ENCODE data around the gene EVC.
"Not testable (repeated sequence)": the region's sequence is repeated elsewhere in the genome, so short reads cannot be mapped to it uniquely, and the experiment has no call there.

Gene EVC

DNA sequence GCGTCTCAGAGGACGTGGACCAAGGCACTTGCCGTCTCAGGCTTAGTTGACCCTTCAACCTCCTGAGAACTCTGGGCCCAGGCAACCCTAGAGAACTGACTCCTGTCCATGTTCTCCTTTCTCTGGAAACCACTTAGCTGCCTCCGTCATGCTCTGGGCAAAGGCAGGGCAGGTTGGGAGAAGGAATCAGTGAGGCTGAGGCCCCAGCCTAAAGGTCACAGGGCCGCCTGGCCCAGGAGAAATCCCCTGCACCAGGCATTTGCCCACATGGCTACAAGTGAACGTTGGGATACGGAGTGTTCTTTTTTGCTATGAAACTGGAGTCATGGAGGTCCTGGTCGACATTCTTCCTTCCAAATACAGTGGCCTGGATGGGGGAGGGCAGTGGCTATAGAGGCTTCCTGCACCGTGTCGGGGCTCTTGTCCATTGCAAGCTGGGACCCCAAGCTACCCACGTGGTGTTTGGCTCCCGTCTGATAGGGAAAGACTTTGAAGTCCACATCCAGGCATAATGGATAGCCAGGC, 105.9 kb downstream of the EVC start:
- no peak for DNase-seq

DNA sequence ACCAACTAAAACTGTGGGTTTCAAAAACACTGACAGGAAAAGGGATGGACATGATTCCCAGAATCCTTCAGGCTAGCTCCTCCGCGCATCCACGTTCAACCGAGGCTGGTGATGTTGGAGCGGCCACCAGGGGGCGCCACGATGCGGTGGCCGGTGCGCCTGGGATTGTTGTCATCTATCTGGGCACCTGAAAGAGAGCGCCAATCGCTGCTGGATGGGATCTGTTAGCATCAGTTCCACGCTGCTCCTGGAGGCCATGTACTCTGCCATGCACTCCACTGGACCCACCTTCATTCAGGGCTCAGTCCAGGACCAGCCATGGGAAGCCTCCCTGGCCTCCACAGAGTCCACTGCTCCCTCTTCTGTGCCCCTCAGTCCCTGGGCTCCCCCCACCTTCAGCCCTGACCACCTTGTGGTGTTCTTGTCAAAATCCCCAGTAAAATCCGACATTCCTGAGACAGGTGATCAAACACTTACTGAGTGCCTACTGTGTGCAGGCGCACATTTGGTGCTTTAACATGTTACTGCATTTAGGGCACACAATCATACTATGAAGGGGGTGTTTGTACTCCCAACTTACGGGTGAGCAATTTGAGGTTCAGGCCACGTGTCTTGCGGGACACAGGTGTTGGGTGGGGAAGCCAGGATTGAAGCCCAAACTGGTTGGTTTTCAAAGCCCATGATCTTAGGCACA, 110.8 kb downstream of the EVC start:
- no peak for DNase-seq

GRCh38 chr4:5822619-5823018, 111.6 kb downstream of the EVC start:
- no peak for DNase-seq

- no peak for DNase-seq
Observed at GRCh38 chr4:5823542-5824211, 112.7 kb downstream of the EVC start.

DNA sequence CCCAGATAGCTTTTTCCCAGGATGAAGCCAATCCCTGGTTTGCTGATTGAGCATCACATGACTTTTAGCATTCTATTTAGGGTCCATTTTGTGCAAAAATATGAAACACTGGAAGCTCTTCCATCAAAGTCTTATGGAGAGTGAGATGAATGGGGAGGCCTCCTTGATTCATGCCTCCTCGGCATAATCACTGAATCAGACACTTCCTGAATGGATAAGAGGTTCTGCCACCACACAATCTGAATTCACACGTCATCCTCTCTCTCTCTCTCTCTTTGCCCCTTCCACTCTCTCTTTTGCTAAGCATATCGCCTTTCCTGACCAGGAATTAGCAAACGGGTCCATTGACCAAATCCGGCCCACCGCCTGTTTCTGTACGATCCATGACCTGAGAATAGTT, 113.2 kb downstream of the EVC start:
- DNase-seq, result no peak

DNA sequence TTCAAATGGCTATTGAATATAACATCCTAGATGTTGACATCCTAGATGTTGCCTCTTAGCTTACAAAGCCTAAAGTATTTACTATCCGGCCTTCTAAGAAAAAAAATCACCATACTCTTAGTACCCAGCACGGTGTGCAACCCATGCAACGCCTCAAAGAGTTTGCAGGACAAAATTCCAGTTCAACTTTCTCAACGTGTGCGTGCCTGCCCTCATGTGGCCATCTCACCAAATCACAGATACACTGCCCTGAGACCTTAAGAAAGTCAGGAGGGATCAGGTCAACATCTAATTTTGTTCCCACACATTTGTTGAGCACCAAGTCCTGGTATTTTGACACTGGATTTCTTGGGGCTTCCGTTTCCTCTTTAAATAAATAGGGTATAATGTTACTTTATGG, 113.6 kb downstream of the EVC start:
- DNase-seq, result no peak

GRCh38 chr4:5825321-5826041, 114.5 kb downstream of the EVC start:
- no peak for DNase-seq

GRCh38 chr4:5826437-5827107, 115.6 kb downstream of the EVC start:
- DNase-seq, result no peak

- DNase-seq, result no peak
Observed at GRCh38 chr4:5827108-5828004, 116.4 kb downstream of the EVC start.

GRCh38 chr4:5828005-5828391, 117.0 kb downstream of the EVC start:
- DNase-seq, result no peak

DNA sequence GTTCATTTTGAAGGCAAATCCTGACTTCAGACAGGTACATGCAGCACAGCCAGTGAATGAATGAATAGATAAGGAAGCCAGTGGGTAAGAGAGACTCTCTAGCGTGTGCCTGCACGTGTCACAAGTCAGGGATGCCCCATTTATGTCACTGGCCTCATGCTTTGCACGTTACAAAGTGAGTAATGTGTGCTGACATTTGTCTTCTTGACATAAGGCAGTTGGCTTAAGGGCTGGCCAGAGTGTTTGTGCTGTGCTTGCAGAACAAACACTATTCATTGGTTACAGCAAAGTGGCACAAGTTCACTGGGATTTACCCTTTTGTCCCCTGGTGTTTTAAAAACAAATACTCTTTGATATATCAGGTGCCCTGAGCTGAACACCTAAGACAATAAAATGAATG, 125.9 kb downstream of the EVC start:
- no peak for DNase-seq

DNA sequence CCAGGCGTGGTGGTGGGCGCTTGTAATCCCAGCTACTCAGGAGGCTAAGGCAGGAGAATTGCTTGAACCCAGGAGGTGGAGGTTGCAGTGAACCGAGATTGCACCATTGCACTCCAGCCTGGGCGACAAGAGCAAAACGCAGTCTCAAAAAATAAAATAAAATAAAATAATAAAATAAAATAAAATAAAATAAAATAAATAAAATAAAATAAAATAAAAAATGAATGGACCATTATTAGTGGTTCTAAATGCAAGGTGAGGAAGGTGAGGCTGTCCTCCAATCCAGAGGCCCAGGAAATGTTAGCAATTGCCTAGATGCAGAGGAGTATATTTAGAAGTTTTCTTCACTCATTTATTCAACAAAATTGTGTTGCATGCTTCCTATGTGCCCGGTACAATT, 126.5 kb downstream of the EVC start:
- DNase-seq, result not testable (repeated sequence)

DNA sequence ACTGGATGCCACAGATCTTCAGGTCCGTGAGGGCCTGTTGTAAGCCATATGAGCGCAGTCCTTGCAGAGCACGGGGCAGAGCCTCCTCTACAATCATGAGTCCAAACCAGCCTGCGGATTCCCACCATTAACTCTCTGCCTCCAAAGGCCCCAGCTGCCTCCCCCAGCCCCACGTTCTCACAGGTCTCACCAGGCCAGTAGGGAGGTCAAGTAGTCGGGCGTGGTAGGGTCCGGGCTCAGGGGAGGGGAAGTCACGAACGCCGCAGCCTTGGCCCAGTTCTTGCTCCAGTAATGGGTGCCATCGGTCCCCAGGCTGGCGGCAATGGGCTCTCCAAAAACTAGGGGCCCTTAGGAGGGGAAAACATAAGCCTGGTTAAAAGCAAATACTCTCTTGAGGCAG, 128.3 kb downstream of the EVC start:
- DNase-seq, result no peak

GRCh38 chr4:5839751-5840674, 129.0 kb downstream of the EVC start:
- no peak for DNase-seq

GRCh38 chr4:5842456-5842855, 131.5 kb downstream of the EVC start:
- no peak for DNase-seq

- DNase-seq, result no peak
Observed at GRCh38 chr4:5843573-5844530, 132.9 kb downstream of the EVC start.

DNA sequence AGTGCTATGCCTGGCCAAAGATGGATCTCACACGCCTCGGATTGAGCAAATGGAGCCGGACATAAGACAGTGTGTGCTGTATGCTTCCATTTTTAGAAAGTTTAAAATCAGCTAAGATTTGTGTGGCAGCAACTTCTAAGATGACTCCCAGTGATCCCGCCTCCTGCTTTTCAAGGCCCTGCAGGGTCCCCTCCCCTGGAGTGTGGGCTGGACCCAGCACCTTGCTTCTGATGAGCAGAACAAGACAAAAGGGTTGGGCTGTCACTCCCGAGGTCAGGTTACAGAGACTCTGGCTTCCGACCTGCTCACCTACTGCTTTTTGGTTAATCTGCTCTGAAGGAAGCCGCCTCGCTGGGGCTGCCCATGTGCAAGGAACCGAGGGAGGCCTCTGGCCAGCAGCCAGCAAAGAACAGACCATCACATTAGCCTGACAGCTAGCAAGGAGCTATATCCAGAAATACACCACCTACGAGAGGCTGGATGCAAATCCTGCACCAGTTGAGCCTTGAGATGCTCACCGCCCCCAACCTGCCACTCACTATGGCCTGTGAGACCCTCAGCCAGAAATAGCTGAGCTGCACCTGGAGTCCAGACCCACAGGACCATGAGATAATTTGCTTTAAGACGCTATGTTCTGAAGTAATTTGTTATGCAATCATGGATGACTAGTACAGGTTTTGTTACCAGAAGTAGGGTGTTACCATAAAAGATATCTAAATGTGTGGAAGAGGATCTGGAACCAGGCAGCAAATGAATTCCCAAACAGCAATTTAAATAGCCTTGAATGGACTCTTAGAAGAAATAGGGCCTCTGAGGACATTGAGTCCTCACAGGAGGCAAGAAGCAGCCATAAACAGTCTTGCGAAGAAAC, 134.3 kb downstream of the EVC start:
- DNase-seq, result no peak

DNA sequence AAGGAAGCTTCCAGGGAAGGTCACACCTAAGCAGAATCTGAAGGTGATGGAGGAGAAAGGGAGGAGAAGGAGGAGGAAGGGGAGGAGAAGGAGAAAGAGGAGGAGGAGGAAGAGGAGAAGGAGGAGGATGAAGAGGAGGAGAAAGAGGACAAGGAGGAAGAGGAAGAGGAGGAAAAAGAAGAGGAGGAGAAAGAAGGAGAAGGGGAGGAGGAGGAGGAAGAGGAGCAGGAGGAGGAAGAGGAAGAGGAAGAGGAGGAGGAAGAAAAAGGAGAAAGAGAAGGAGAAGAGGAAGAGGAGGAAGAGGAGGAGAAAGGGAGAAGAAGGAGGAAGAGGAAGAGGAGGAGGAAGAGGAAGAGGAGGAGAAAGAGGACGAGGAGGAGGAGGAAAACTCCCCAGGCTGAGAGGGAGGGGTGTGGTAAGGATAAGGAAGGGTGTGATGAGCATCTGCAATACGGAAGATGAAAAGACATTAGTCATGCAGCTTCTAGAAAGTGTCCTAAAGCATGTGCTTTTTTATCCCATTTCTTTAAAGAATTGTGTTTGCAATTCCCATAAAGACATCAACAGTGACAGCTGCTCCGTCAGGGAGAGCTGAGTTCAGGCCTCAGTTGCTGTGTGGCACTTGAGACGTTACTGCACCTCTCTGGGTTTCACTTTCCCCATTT, 140.8 kb downstream of the EVC start:
- no peak for DNase-seq
